Fibroblast of skin of right quadriceps (primary cell): ENCODE data around the gene TTLL3.
"Not testable (repeated sequence)": the region's sequence is repeated elsewhere in the genome, so short reads cannot be mapped to it uniquely, and the experiment has no call there.

Experiments
- DNase-seq: peaks from one replicate; pipeline ENCODE4 v3.0.0-alpha.2; 2013

TTLL3 gene

DNA sequence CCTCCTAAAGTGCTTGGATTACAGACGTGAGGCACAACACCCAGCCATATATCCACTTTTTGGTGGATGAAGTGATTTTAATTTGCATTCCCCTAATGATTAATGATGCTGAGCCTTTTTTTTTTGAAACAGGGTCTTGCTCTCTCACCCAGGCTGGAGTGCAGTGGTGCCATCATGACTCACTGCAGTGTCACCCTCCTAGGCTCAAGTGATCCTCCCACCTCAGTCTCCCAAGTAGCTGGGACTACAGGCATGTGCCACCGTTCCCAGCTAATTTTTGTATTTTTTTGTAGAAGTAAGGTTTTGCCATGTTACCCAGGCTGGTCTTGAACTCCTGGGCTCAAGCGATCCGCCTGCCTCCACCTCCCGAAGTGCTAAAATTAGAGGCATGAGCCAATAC, 62.0 kb downstream of the TTLL3 start:
- not testable (repeated sequence) for DNase-seq

DNA sequence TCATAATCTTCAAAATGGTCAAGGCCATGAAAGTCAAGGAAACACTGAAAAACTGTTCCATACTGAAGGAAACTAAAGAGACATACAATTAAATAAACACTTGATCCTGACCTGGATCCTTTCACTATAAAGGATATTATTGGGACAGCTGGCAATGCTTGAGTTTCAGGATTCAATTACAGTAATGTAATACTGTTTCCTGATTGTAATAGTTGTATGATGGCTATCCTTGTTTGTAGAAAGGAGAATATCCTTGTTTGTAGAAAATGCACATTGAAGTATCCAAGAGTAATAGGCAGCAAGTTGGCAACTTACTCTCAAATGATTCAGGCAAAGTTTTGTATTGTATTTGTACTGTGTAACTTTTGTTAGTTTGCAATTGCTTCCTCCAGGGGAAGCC, 65.4 kb downstream of the TTLL3 start:
- DNase-seq, result no peak

DNA sequence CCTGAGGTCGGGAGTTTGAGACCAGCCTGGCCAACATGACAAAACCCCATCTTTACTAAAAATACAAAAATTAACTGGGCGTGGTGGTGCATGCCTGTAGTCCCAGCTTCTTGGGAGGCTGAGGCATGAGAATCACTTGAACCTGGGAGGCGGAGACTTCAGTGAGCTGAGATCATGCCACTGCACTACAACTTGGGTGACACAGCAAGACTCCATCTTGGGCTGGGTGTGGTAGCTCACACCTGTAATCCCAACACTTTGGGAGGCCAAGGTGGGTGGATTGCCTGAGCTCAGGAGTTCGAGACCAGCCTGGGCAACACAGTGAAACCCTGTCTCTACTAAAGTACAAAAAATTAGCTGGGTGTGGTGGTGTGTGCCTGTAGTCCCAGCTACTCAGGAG, 66.2 kb downstream of the TTLL3 start:
- DNase-seq, result not testable (repeated sequence)

DNA sequence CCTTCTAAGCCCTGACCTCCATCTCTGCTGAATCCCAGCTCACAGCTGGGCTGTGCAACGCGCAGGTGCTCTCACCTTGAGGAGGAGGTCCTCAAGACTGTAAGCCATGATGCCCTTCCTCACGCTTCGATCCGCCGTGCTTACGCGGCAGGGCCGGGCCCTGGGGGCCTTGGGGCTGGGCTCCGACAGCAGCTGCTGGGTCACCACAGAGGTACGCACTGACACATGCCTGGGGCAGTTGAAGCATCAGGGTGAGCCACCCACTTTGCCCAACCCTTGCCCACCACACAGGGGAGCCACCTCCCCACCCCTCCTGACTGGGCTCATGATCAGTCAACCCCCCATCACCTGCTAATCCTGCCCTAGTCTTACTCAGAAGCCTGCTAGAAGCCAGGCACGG, 66.9 kb downstream of the TTLL3 start:
- DNase-seq, result no peak

DNA sequence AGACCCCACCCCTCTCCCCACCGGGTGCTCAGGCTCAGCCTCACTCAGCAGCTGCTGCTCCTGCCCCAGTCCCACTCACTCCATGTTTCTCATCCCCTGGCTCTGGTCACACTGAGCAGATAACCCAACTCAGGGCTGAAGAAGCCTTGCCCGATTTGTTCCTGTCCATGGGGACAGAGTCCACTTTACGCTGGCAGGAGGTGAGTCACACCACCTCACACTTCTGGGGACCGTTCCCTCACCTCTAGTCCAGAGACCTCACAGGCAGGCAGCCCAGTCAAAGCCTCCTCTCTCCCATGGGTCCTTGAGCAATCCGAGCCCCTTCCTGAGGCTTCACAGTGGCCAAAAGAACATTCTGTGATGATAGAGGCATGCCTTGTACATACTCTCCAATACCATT, 68.6 kb downstream of the TTLL3 start:
- DNase-seq, result no peak

DNA sequence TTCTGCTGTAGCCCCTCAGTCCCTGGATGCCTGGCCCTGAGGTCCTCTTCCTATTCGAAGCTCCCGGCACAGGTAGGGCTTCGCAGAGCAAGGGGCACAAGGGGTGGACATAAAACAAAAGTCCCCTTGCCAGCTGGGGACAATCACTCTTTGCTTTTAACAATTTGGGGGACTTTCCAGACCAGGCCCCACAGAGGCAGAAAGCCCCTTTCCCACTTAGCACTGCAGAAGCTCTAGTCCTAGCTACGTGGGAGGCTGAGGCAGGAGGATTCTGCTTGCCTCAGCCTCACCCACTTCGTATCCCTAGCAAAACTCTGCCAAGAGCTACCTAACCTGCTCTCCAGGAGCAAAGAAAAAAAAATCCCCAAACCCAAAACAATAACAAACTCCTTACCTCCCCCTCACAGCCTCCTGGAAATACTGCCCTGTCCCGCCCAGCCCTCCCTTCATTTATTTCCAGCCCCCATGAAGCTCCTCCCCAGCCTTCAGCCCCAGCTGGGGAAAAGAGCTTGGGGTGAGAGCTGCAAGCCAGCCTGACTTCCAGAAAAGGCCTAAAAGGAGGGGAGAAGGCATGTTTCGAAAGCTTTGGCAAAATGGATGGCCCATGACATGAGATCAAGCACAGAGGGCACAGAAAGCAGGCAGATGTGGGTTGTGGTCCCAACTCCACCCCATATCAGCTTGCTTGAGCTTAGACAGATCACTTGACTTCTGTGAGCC, 69.9 kb downstream of the TTLL3 start, which contains the start of gene CIDEC:
Gene CIDEC, minus strand, starts transcription at position 424 of the 720 bp plus-strand sequence. CDS start 1,767 bp downstream, outside the sequence.
- DNase-seq, result no peak

DNA sequence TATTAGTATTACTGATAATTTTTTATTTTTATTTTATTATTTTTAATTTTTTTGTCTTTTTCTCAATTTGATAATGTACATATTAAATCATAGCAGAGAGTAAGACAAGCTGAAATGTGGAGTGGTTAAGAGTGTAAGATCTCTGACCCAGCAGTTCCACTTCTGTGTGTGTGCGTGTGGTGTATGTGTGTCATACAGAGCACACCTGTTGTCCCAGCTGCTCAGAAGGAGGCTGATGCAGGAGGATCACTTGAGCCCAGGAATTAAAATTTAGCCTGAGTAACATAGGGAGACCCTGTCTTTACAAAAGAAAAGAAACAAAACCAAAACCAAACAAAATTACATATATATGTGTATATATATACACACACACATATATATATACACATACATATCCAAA, 71.4 kb downstream of the TTLL3 start:
- DNase-seq, result no peak

DNA sequence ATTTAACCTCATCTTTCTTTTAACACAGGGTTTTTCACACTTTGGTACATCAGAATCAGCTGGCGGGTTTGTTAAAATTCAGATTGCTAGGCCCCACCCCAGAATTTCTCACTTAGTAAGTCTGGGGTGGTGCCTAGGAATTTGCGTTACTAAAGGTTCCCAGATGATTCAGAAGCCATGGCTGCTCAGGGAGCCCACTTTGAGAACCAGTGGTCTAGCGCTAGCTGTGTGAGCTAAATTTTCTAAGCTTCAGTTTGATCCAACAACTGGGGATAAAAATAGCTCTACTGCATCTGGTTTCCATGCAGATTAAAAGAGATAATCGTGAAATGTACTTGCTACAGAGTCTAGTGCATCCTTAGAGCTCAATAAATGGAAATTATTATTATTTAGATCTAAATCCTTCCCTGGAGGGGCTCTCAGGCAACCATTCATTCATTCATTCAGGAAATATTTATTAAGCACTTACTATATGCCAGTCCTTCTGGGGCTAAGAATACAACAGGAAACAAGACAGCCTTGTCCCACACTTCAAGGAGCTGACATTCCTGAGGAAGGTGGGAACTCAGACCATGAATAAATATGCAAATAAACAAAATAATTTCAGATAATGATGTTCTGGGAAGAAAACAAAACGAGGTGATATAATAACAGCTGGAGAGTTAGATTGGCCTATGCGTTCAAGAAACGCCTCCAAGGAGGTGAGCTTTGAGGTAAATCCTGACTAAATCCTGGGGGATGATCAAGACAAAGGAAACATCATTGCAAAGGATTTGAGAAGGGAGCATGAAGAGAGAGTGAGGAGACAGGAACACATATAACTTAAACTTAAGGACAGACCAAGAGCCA, 73.9 kb downstream of the TTLL3 start:
- peak; percentile 50 for DNase-seq

DNA sequence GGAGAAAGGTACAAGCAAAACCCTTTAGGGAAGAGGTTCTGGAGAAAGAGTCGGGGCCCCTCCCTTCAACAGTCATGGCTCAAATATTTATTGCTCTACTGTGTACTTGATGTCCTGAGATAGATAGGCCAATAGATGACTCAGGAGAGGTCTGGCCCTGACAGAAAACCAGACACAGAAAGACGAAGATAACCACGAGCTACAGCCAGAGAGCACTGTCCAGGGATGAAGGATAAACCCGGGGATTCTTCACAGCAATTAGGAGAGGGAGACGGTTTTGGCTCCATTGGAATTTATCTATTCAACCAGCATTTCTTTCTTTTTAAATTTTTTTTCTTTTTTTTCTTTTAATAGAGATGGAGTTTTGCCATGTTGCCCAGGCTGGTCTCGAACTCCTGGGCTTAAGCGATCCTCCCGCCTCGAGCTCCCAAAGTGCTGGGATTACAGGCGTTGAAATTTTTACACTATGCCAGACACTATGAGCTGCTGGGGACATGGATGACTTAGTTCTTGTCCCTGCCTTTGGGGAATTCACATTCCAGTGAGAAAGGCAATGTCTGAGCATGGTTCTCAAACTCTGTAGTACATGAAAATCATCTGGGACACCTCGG, 74.6 kb downstream of the TTLL3 start:
- DNase-seq, result peak; percentile 81
